H1 (cell line): ENCODE data around the gene TCEANC2.

Source experiments
- POLR2A ChIP-seq, 2 experiments: IDR thresholded peaks; 1 replicate in 1 of 2; 2 replicates in 1 of 2; pipeline ENCODE4 v1.6.1; 2011; ENCODE audit warnings: low read depth in 2 of 2, low read length in 2 of 2, mild to moderate bottlenecking in 2 of 2; ENCODE audit errors: control extremely low read depth in 1 of 2
- RAD21 ChIP-seq, 2 experiments: IDR thresholded peaks in 1 of 2; conservative IDR thresholded peaks in 1 of 2; 2 replicates each; pipeline ENCODE4 v1.6.1; 2011; ENCODE audit warnings: low read depth in 2 of 2, low read length in 2 of 2, improper control_type of control experiment in 1 of 2, inconsistent platforms in 1 of 2, mild to moderate bottlenecking in 1 of 2, moderate library complexity in 1 of 2
- SP1 ChIP-seq: IDR thresholded peaks from 2 replicates; pipeline ENCODE4 v1.6.1; 2011; ENCODE audit warnings: low read depth, low read length
- TF ChIP-seq, protein P1 (sequence below), 3 experiments: IDR thresholded peaks; 1 replicate in 2 of 3; 2 replicates in 1 of 3; pipeline versions ENCODE4 v1.5.1 to v1.6.1; 2011; ENCODE audit warnings: low read length in 3 of 3, mild to moderate bottlenecking in 3 of 3, inconsistent platforms in 2 of 3, low read depth in 1 of 3, moderate library complexity in 1 of 3; ENCODE audit not compliant: insufficient read depth in 1 of 3; ENCODE audit errors: control extremely low read depth in 1 of 3
- TF ChIP-seq, protein P2 (sequence below): IDR thresholded peaks from 2 replicates; pipeline ENCODE4 v1.6.1; 2012; ENCODE audit warnings: inconsistent platforms
- TF ChIP-seq, protein P3 (sequence below): IDR thresholded peaks from 2 replicates; pipeline ENCODE4 v1.6.1; 2011; ENCODE audit warnings: low read length, improper control_type of control experiment

DNA sequence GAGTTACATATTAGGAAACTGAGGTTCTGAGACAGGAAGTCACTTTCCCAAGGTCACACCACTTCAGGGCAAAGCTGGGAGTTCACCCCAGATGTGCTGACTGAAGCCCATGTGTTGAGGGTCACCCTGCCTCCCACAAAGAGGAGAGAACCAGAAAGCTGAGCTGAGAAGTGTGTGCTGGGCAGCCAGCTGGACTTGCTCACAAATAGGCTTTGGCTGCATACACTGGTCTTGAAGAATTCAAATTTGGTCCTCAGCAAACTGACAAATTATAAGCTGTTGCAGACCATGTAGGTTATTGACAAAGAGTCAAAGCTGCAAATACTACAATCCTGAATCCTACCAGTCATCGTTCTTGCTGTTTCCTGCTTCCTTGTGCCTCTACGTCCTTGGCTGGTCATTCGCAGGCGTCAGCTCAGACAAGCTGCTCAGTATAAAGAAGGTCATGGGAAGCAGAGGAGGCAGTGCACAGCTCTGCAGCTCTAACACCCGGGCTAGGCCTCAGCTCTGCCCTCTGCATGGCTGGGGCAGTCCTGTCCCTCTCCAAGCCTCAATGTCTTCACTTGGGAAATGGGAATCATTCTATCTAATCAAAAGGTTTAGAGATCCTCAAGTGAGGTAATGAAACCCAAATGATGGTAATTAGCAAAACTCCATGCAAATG is 59.4 kb downstream of the TCEANC2 start:
- TF ChIP-seq POLR2A (IDR thresholded peaks at IDR 0.05; ENCODE audit: control extremely low read depth in 1 of 2, low read depth in 2 of 2, low read length in 2 of 2) (no peak), RAD21 (IDR thresholded peaks at IDR 0.05 in 1 of 2, conservative IDR thresholded peaks at IDR 0.05 in 1 of 2; ENCODE audit: low read depth in 2 of 2, low read length in 2 of 2) (no peak), SP1 (no peak)
- TF ChIP-seq, protein P1, sequence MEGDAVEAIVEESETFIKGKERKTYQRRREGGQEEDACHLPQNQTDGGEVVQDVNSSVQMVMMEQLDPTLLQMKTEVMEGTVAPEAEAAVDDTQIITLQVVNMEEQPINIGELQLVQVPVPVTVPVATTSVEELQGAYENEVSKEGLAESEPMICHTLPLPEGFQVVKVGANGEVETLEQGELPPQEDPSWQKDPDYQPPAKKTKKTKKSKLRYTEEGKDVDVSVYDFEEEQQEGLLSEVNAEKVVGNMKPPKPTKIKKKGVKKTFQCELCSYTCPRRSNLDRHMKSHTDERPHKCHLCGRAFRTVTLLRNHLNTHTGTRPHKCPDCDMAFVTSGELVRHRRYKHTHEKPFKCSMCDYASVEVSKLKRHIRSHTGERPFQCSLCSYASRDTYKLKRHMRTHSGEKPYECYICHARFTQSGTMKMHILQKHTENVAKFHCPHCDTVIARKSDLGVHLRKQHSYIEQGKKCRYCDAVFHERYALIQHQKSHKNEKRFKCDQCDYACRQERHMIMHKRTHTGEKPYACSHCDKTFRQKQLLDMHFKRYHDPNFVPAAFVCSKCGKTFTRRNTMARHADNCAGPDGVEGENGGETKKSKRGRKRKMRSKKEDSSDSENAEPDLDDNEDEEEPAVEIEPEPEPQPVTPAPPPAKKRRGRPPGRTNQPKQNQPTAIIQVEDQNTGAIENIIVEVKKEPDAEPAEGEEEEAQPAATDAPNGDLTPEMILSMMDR (IDR thresholded peaks at IDR 0.05; ENCODE audit: control extremely low read depth in 1 of 3, insufficient read depth in 1 of 3, low read depth in 1 of 3, low read length in 3 of 3), result no peak
- TF ChIP-seq, protein P2, sequence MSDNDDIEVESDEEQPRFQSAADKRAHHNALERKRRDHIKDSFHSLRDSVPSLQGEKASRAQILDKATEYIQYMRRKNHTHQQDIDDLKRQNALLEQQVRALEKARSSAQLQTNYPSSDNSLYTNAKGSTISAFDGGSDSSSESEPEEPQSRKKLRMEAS, result no peak
- TF ChIP-seq, protein P3, sequence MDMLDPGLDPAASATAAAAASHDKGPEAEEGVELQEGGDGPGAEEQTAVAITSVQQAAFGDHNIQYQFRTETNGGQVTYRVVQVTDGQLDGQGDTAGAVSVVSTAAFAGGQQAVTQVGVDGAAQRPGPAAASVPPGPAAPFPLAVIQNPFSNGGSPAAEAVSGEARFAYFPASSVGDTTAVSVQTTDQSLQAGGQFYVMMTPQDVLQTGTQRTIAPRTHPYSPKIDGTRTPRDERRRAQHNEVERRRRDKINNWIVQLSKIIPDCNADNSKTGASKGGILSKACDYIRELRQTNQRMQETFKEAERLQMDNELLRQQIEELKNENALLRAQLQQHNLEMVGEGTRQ, result no peak
